Kidney (tissue), 22 donors: Measurements from ENCODE around the gene ZFP14. TPM values are rescaled to one million over a fixed set of nuclear protein-coding genes. Genes with fewer than 3 reads are reported as not detected.
A peak's percentile ranks its signal among the peaks of the same experiment; 100 is the strongest.

Experiments
- DNase-seq, 5 donors: peaks; one replicate each; pipeline ENCODE4 v3.0.0-alpha.2; 2013 to 2020
- FAIRE-seq: peaks from 2 replicates; lab custom pipeline; 2012; peaks lifted over from hg19 to GRCh38; lab: Jason Lieb, UNC
- H3K27ac ChIP-seq, 2 donors: one replicate each; pipeline ENCODE4 v1.7.0; 2013; ENCODE audit warnings: low read depth in 2 of 2, low read length in 2 of 2, inconsistent platforms in 1 of 2
- H3K27me3 ChIP-seq: one replicate; pipeline ENCODE4 v1.7.1; 2013; ENCODE audit warnings: low read length, inconsistent platforms; ENCODE audit not compliant: control insufficient read depth, insufficient read depth
- H3K36me3 ChIP-seq, 3 donors: one replicate each; pipeline versions ENCODE4 v1.7.0 to v1.7.1; 2013; ENCODE audit warnings: low read length in 3 of 3, control low read depth in 1 of 3, inconsistent platforms in 1 of 3; ENCODE audit not compliant: insufficient read depth in 3 of 3, control insufficient read depth in 2 of 3
- H3K4me1 ChIP-seq, 3 donors: one replicate each; pipeline versions ENCODE4 v1.7.0 to v1.7.1; 2013; ENCODE audit warnings: low read length in 3 of 3, inconsistent platforms in 1 of 3, low read depth in 1 of 3; ENCODE audit not compliant: control insufficient read depth in 2 of 3, insufficient read depth in 2 of 3
- H3K4me3 ChIP-seq, 3 donors: one replicate each; pipeline versions ENCODE4 v1.7.0 to v1.8.1; 2013; ENCODE audit warnings: low read length in 3 of 3, control low read depth in 1 of 3, inconsistent platforms in 1 of 3
- H3K9ac ChIP-seq, 3 donors: one replicate each; pipeline versions ENCODE4 v1.7.0 to v1.7.1; 2013; ENCODE audit warnings: low read length in 3 of 3, control low read depth in 1 of 3, inconsistent platforms in 1 of 3
- H3K9me3 ChIP-seq, 3 donors: one replicate each; pipeline versions ENCODE4 v1.7.0 to v1.7.1; 2013; ENCODE audit warnings: low read length in 3 of 3, control low read depth in 1 of 3, inconsistent platforms in 1 of 3; ENCODE audit not compliant: control insufficient read depth in 2 of 3, insufficient read depth in 1 of 3
- CTCF ChIP-seq: IDR thresholded peaks from 3 replicates; pipeline ENCODE4 v1.5.1; 2012; ENCODE audit warnings: mild to moderate bottlenecking, moderate library complexity, borderline replicate concordance; ENCODE audit not compliant: insufficient read depth; ENCODE audit errors: extremely low read depth
- intact Hi-C: fragments of 100-400 bp; cut with DNase I; formaldehyde crosslinking; loops from one replicate; pipeline ENCODE4 v1.11.1; 2022
- long read RNA-seq, 10 donors: library from polyadenylated mRNA in 1 of 10; unstranded in 1 of 10; transcript quantifications; one replicate each; pipeline ENCODE4 v2.0.0 and lab custom pipeline, GENCODE V29; 2021 to 2026
- polyA plus RNA-seq: library from polyadenylated mRNA; stranded (reverse); fragments of 350-450 nt; fragmentation: Illumina TruSeq; extraction: RNeasy Lipid Tissue Mini Kit (QIAGEN cat#74804); gene quantifications from one replicate; pipeline ENCODE4 v1.2.3, GENCODE V29; 2014; ENCODE audit warnings: low read depth, low replicate concordance; ENCODE audit not compliant: insufficient read depth
- total RNA-seq: library from RNA; stranded (reverse); fragmentation: NEBNext Ultra II Directional; extraction: Animal tissue kit (Norgen Biotek cat#: 25700); gene quantifications from one replicate; pipeline ENCODE4 v1.2.1, GENCODE V29; 2021
- donor health status: control.
- donor health status: control.
- donor health status: control.
- donor health status: control.
- donor health status: control.
- donor health status: DM: yes; HTN: yes; CAD: no.
- donor health status: Normal renal cell carcinoma (clear cell type).

Gene ZFP14
- 7.3 TPM for total RNA-seq
- polyA plus RNA-seq, result 4.3 TPM
- long read RNA-seq, donor 1, full-length matches to known transcripts, result 1 of 1 reads
- long read RNA-seq, donor 1, partial matches to known transcripts, result 0 of 1 reads
- long read RNA-seq, donor 1, other reads (novel, unspliced or antisense), result 0 of 1 reads
- long read RNA-seq, donor 2, result 0 reads
- long read RNA-seq, donor 3, full-length matches to known transcripts, result 3 of 3 reads
- long read RNA-seq, donor 3, partial matches to known transcripts, result 0 of 3 reads
- long read RNA-seq, donor 3, other reads (novel, unspliced or antisense), result 0 of 3 reads
- long read RNA-seq, donor 4, result 0 reads
- long read RNA-seq, donor 5, result 0 reads
- long read RNA-seq, donor 6, result 0 reads
- long read RNA-seq, donor 7, full-length matches to known transcripts, result 1 of 5 reads
- long read RNA-seq, donor 7, partial matches to known transcripts, result 1 of 5 reads
- long read RNA-seq, donor 7, other reads (novel, unspliced or antisense), result 3 of 5 reads
- long read RNA-seq, donor 8, result 0 reads
- long read RNA-seq, donor 9, result 0 reads
- long read RNA-seq, donor 10, full-length matches to known transcripts, result 2 of 2 reads
- long read RNA-seq, donor 10, partial matches to known transcripts, result 0 of 2 reads
- long read RNA-seq, donor 10, other reads (novel, unspliced or antisense), result 0 of 2 reads

DNA sequence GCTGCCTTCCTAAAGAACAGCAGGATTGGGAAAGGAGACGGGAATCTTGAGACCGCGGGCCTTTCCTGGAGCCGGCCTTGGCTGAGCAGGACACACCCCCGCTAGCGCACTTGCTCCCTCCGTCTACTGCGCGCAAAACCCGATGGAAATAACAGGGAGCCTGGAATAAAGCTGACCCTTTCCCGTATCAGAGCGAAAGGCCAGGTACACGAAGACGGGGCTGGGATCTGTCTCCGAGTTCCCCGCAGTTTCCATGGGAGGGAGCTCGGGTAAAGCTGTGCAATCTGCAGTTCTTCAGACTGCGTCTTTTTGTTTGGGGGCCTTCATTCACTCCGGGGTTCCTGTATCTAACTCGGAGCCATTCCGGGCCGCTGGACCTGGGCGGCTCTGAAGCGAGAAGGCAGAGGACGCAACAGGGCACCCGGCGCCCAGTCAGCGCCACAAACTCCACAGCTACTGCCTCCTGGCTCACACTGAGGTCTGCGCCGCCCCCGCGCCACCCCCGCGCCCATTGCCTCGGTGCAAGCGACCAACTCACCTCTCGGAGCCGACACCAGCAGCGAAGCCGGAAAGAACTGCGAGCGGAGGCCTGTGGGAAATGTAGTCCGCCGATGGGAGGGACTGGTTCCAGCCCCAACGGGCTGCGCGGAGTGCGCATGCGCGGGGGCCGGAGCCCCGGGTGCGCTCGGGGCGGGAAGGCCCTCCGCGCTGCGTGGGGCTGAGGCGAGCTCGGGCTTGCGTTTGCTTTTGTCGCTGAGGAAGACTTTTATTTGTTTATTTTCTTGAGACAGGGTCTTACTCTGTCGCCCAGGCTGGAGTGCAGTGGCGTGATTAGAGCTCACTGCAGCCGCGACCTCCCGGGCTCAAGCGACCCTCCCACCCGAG lies at the start of gene ZFP14:
TSS of gene ZFP14 (minus strand) at position 577 of the 885 bp plus-strand sequence. CDS start 11,309 bp downstream, outside the sequence.
- no peaks in the 10 kb centered on the region for H3K27me3 ChIP-seq
- H3K9me3 ChIP-seq, result no peaks in the 10 kb centered on the region
- H3K4me3 ChIP-seq, result peak within 1 kb of the TSS; percentile 92 to 95 (median 95)
- peak; percentile 96 to 98 (median 96) for DNase-seq
- peaks cover 3 to 5% (median 4%) of the 10 kb centered on the region in 3 donors for H3K4me1 ChIP-seq
- peak within 1 kb of the TSS; percentile 52 to 68 for H3K27ac ChIP-seq
- no peaks in the 10 kb centered on the region for H3K36me3 ChIP-seq
- no peak for FAIRE-seq
- TF ChIP-seq CTCF, result no peak
- intact Hi-C loops, result no loop called here
- H3K9ac ChIP-seq, result peak within 1 kb of the TSS; percentile 78 to 94 (median 79)

GRCh38 chr19:36423925-36424324 lies 44.9 kb upstream of the ZFP14 start:
- no peaks in the 10 kb centered on the region for H3K9me3 ChIP-seq
- H3K4me3 ChIP-seq, result no peak overlapping the region
- no peak overlapping the region for H3K9ac ChIP-seq
- no peak overlapping the region for H3K27ac ChIP-seq
- H3K36me3 ChIP-seq, result no peaks in the 10 kb centered on the region
- TF ChIP-seq CTCF, result no peak
- no peak for FAIRE-seq
- no peak for DNase-seq
- intact Hi-C loops, result no loop called here
- no peaks in the 10 kb centered on the region for H3K4me1 ChIP-seq
- H3K27me3 ChIP-seq, result no peaks in the 10 kb centered on the region

- Histone ChIP-seq H3K9me3 (no peaks in the 10 kb centered on the region), H3K27ac (no peak overlapping the region), H3K27me3 (no peaks in the 10 kb centered on the region), H3K9ac (no peak overlapping the region), H3K4me1 (peaks cover 0 to 9% (median 0%) of the 10 kb centered on the region in 3 donors), H3K36me3 (no peaks in the 10 kb centered on the region), H3K4me3 (peak overlapping the region; percentile 34 to 67 (median 55))
- no peak for FAIRE-seq
- intact Hi-C loops, result no loop called here
- DNase-seq, result peak in 1 of 5 donors; percentile 1
- no peak for TF ChIP-seq CTCF
Measured at GRCh38 chr19:36421749-36422481, 42.9 kb upstream of the ZFP14 start.
